AG04450 (cell line): ENCODE data around the gene SLC35F4. TPM values are rescaled to one million over a fixed set of nuclear protein-coding genes. Genes with fewer than 3 reads are reported as not detected.

Source experiments
- CTCF ChIA-PET: fragments of 300-600, 350-600 bp; formaldehyde crosslinking; extraction: SDS; loops from one replicate; lab custom pipeline; 2022; ENCODE audit warnings: antibody characterized with exemption, inconsistent platforms; lab: Charles Lee
- POLR2A ChIA-PET: fragments of 350-600 bp; formaldehyde crosslinking; extraction: SDS; loops from one replicate; lab custom pipeline; 2021; ENCODE audit warnings: antibody characterized with exemption, inconsistent platforms; lab: Yijun Ruan, JAX
- DNase-seq: peaks from one replicate; pipeline ENCODE4 v3.0.0-alpha.2; 2011; ENCODE audit warnings: low read depth, low spot score
- H3K27ac ChIP-seq: one replicate; pipeline ENCODE4 v1.5.1; 2012; ENCODE audit warnings: low read depth, low read length, control low read depth
- H3K27me3 ChIP-seq: one replicate; pipeline ENCODE4 v1.6.0; 2012; ENCODE audit warnings: low read length; ENCODE audit not compliant: control insufficient read depth, insufficient read depth
- H3K4me3 ChIP-seq: 2 replicates; pipeline ENCODE4 v1.5.1; 2011; ENCODE audit warnings: mild to moderate bottlenecking, low read depth, low read length, control low read depth
- H3K9me3 ChIP-seq: 2 replicates; pipeline ENCODE4 v1.5.1; 2012; ENCODE audit warnings: low read length; ENCODE audit not compliant: control insufficient read depth, insufficient read depth
- polyA plus RNA-seq: library from polyadenylated mRNA; depleted of rRNA; stranded (reverse); fragments of >200 nt; gene quantifications from 2 replicates; pipeline ENCODE4 v1.2.3, GENCODE V29; 2011
- TF ChIP-seq, protein P1 (sequence below): IDR thresholded peaks from 2 replicates; pipeline ENCODE4 v1.5.1; 2011; ENCODE audit warnings: low read depth, low read length, control low read depth, inconsistent platforms

SLC35F4 gene
- polyA plus RNA-seq, 1 experiment: not detected

DNA sequence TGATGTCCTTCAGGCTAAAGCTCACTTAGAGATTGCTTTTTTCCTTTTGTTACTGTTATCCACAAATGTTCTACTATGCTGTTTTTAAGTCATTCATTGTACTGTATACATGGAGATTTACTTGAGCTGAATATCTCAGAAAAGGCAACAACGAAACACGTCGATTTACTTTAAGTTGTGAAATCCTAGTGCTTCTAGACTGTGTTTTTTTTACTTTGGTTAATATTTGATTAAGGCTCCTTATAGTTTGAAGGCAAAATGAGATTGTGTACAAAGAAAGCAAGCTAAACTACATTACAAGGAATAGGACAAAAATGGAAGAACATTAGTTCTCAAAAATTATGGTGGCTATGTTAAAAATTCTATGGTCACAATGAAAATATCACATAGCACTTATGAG is 114.5 kb downstream of the SLC35F4 start:
- H3K27me3 ChIP-seq: no peaks in the 10 kb centered on the region
- no peak for DNase-seq
- ChIA-PET POLR2A (no interaction called here), CTCF (no interaction called here)
- no peak overlapping the region for H3K27ac ChIP-seq
- TF ChIP-seq, protein P1, sequence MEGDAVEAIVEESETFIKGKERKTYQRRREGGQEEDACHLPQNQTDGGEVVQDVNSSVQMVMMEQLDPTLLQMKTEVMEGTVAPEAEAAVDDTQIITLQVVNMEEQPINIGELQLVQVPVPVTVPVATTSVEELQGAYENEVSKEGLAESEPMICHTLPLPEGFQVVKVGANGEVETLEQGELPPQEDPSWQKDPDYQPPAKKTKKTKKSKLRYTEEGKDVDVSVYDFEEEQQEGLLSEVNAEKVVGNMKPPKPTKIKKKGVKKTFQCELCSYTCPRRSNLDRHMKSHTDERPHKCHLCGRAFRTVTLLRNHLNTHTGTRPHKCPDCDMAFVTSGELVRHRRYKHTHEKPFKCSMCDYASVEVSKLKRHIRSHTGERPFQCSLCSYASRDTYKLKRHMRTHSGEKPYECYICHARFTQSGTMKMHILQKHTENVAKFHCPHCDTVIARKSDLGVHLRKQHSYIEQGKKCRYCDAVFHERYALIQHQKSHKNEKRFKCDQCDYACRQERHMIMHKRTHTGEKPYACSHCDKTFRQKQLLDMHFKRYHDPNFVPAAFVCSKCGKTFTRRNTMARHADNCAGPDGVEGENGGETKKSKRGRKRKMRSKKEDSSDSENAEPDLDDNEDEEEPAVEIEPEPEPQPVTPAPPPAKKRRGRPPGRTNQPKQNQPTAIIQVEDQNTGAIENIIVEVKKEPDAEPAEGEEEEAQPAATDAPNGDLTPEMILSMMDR: no peak
- H3K4me3 ChIP-seq: no peak overlapping the region
- H3K9me3 ChIP-seq: peaks cover 9% of the 10 kb centered on the region

DNA sequence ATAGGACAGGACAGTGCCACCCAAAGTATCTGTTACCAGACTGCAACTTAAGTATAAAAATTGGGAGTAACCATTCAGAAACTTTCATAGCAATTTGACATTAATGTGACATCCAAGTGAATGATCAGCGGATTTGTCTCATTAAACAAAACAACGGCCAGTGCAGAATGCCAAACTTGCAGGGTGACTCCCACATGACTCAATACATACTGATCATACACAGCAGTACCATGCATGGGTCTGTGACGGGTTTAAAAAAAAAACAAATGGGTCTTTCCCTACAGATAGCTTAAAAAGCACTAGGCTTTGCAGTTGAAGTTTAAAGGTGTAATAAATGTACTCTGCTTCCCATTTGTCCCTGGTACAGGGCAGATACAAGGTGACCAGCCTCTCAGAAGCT is 116.6 kb downstream of the SLC35F4 start:
- H3K27me3 ChIP-seq: no peaks in the 10 kb centered on the region
- H3K27ac ChIP-seq: no peak overlapping the region
- no peak overlapping the region for H3K4me3 ChIP-seq
- ChIA-PET CTCF (no interaction called here), POLR2A (no interaction called here)
- TF ChIP-seq, protein P1: no peak
- H3K9me3 ChIP-seq: peaks cover 9% of the 10 kb centered on the region; the same call in 1 of the 2 replicates
- DNase-seq: no peak

DNA sequence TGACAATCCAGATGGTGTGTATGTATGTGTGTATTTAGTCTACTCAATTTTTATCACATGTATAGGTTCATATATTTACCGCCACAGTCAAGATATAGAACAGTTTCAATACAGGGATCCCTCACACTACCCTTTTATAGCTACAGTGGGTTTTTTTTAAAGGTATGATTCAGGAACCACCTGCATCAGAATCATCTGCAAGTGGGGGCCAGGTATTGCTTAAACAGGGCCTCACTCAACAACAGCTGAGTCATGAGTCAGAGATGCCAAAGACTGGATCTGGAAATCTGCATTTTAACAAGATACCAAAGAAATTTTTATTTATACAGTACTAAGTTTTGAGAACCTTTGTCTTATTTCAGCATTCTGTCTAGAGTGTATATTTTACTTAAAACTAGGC is 117.6 kb downstream of the SLC35F4 start:
- POLR2A ChIA-PET: no interaction called here
- H3K4me3 ChIP-seq: no peak overlapping the region

DNA sequence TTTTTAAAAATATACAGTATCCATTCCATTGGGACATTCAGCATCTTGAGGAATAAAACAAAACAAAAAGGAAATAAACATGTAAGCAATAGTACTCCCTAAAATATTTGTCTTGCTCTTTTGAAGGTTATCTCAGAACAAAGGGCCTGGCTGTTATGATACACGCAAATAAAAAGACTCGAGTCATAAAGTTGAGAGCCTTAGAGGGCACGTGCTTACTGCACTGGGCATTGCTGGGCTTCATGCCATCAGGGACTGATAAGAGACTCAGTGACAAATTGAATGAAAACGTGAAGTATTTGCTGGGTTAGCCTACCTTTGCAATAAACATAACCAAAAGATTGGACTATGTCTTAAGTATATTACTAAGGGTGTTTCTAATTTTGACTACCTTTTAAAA is 118.9 kb downstream of the SLC35F4 start:
- ChIA-PET POLR2A (no interaction called here), CTCF (no interaction called here)
- no peaks in the 10 kb centered on the region for H3K27me3 ChIP-seq
- no peak overlapping the region for H3K27ac ChIP-seq
- H3K4me3 ChIP-seq: no peak overlapping the region
- no peaks in the 10 kb centered on the region for H3K9me3 ChIP-seq
- DNase-seq: no peak
- TF ChIP-seq, protein P1: no peak

More for the DNA sequence above, 117.6 kb downstream of the SLC35F4 start:
- DNase-seq: no peak
- Histone ChIP-seq H3K27ac (no peak overlapping the region), H3K27me3 (no peaks in the 10 kb centered on the region), H3K9me3 (peaks cover 2% of the 10 kb centered on the region; the same call in 1 of the 2 replicates)
- TF ChIP-seq, protein P1: no peak
- CTCF ChIA-PET: no interaction called here

DNA sequence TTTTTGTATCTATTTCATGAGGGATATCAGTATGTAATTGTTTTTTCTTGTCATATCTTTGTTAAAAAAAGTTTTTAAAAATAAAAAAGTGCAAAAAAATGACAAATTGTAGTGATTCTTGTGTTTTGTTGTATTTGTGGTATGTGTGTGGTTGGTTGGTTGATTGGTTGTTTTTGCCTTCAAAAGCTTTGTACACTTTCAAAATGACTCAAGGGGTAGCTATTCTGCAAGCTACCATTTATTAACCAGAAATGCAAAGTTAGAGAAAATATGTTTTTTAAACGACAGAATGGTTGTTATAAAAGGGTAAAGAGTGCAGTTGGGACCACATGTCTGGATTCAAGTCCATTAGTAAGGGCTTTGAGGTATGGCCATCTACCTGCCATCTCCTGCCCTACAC is 119.3 kb downstream of the SLC35F4 start:
- DNase-seq: no peak
- TF ChIP-seq, protein P1: no peak
- no peak overlapping the region for H3K27ac ChIP-seq
- H3K9me3 ChIP-seq: no peaks in the 10 kb centered on the region
- ChIA-PET CTCF (no interaction called here), POLR2A (no interaction called here)
- H3K27me3 ChIP-seq: no peaks in the 10 kb centered on the region
- no peak overlapping the region for H3K4me3 ChIP-seq
